ENCODE measurements around the gene PGAP6. TPM values are rescaled to one million over a fixed set of nuclear protein-coding genes. Genes with fewer than 3 reads are reported as not detected.
"Not testable (repeated sequence)": the region's sequence is repeated elsewhere in the genome, so short reads cannot be mapped to it uniquely, and the experiment has no call there.

The PGAP6 gene
- total RNA-seq, 2 donors from 2014 or later = 39.4 to 46.8 TPM

- ATAC-seq (no peak), DNase-seq (ENCODE audit: low spot score) (no peak)
- Mint-ChIP-seq H3K36me3 (no peaks in the 10 kb centered on the region), H3K27ac (no peak within 1 kb of the TSS), H3K9me3 (no peaks in the 10 kb centered on the region), H3K27me3 (peaks cover 0 to 3% of the 10 kb centered on the region in 2 donors), H3K4me3 (peak within 1 kb of the TSS; percentile 79), H3K4me1 (ENCODE audit: low read depth in 2 of 2) (peaks cover 19 to 23% of the 10 kb centered on the region in 2 donors)
Observed at GRCh38 chr16:397135-397661, 15.4 kb upstream of the PGAP6 start, which contains the start of gene NME4. Gene NME4, plus strand, starts transcription at chr16:397199. Its CDS starts 24 bp downstream, at chr16:397223.

GRCh38 chr16:396605-397004, 14.8 kb upstream of the PGAP6 start:
- H3K9me3 Mint-ChIP-seq = no peaks in the 10 kb centered on the region
- no peaks in the 10 kb centered on the region for H3K36me3 Mint-ChIP-seq
- no peak overlapping the region for H3K27ac Mint-ChIP-seq
- H3K27me3 Mint-ChIP-seq = peaks cover 0 to 3% of the 10 kb centered on the region in 2 donors
- peaks cover 25 to 29% of the 10 kb centered on the region in 2 donors for H3K4me1 Mint-ChIP-seq (ENCODE audit: low read depth in 2 of 2)
- H3K4me3 Mint-ChIP-seq = peak overlapping the region; percentile 79
- DNase-seq (ENCODE audit: low spot score) = no peak
- no peak for ATAC-seq

GRCh38 chr16:396199-396598, 14.4 kb upstream of the PGAP6 start:
- Mint-ChIP-seq H3K27me3 (peaks cover 0 to 3% of the 10 kb centered on the region in 2 donors), H3K9me3 (no peaks in the 10 kb centered on the region), H3K36me3 (no peaks in the 10 kb centered on the region), H3K4me1 (ENCODE audit: low read depth in 2 of 2) (peaks cover 25 to 29% of the 10 kb centered on the region in 2 donors), H3K27ac (no peak overlapping the region), H3K4me3 (peak overlapping the region; percentile 79)
- DNase-seq (ENCODE audit: low spot score) = no peak
- ATAC-seq = no peak

- no peak for DNase-seq (ENCODE audit: low spot score)
- Mint-ChIP-seq H3K4me1 (ENCODE audit: low read depth in 2 of 2) (peaks cover 20 to 22% of the 10 kb centered on the region in 2 donors), H3K4me3 (peak overlapping the region; percentile 61), H3K9me3 (no peaks in the 10 kb centered on the region), H3K36me3 (no peaks in the 10 kb centered on the region), H3K27me3 (peaks cover 0 to 3% of the 10 kb centered on the region in 2 donors), H3K27ac (peak overlapping the region; percentile 73 to 80)
- ATAC-seq = peak; percentile 76 to 78
Observed at GRCh38 chr16:392450-393030, 10.8 kb upstream of the PGAP6 start.

GRCh38 chr16:391885-392335, 10.1 kb upstream of the PGAP6 start:
- Mint-ChIP-seq H3K9me3 (no peaks in the 10 kb centered on the region), H3K36me3 (no peaks in the 10 kb centered on the region), H3K27me3 (peaks cover 0 to 3% of the 10 kb centered on the region in 2 donors), H3K27ac (peak overlapping the region; percentile 73 to 80), H3K4me1 (ENCODE audit: low read depth in 2 of 2) (peaks cover 20 to 22% of the 10 kb centered on the region in 2 donors), H3K4me3 (peak overlapping the region; percentile 61)
- DNase-seq (ENCODE audit: low spot score) (peak; percentile 93), ATAC-seq (peak; percentile 95 to 97)

- Mint-ChIP-seq H3K27me3 (no peaks in the 10 kb centered on the region), H3K9me3 (no peaks in the 10 kb centered on the region), H3K27ac (no peak overlapping the region), H3K4me3 (no peak overlapping the region), H3K4me1 (ENCODE audit: low read depth in 2 of 2) (peaks cover 14 to 18% of the 10 kb centered on the region in 2 donors), H3K36me3 (no peaks in the 10 kb centered on the region)
- DNase-seq (ENCODE audit: low spot score) (no peak), ATAC-seq (no peak)
Observed at GRCh38 chr16:389352-389751, 7.6 kb upstream of the PGAP6 start.

- DNase-seq (ENCODE audit: low spot score); ATAC-seq; H3K9me3 Mint-ChIP-seq; H3K27me3 Mint-ChIP-seq; H3K27ac Mint-ChIP-seq; H3K36me3 Mint-ChIP-seq; H3K4me3 Mint-ChIP-seq: not testable (repeated sequence)
- peaks cover 19 to 24% of the 10 kb centered on the region in 2 donors for H3K4me1 Mint-ChIP-seq (ENCODE audit: low read depth in 2 of 2)
Observed at GRCh38 chr16:387761-388666, 6.2 kb upstream of the PGAP6 start.

GRCh38 chr16:386641-387156, 4.9 kb upstream of the PGAP6 start:
- no peaks in the 10 kb centered on the region for H3K9me3 Mint-ChIP-seq
- no peaks in the 10 kb centered on the region for H3K36me3 Mint-ChIP-seq
- H3K4me1 Mint-ChIP-seq (ENCODE audit: low read depth in 2 of 2) = peaks cover 9 to 11% of the 10 kb centered on the region in 2 donors
- ATAC-seq = no peak
- no peak overlapping the region for H3K4me3 Mint-ChIP-seq
- no peak for DNase-seq (ENCODE audit: low spot score)
- H3K27ac Mint-ChIP-seq = no peak overlapping the region
- H3K27me3 Mint-ChIP-seq = peaks cover 0 to 4% of the 10 kb centered on the region in 2 donors

GRCh38 chr16:383326-384051, 1.7 kb upstream of the PGAP6 start:
- DNase-seq (ENCODE audit: low spot score) = no peak
- H3K4me1 Mint-ChIP-seq (ENCODE audit: low read depth in 2 of 2) = peaks cover 12 to 14% of the 10 kb centered on the region in 2 donors
- peaks cover 0 to 4% of the 10 kb centered on the region in 2 donors for H3K27me3 Mint-ChIP-seq
- no peaks in the 10 kb centered on the region for H3K36me3 Mint-ChIP-seq
- ATAC-seq = peak in 1 of 2 donors; percentile 44
- H3K27ac Mint-ChIP-seq = peak overlapping the region; percentile 58 to 81
- H3K9me3 Mint-ChIP-seq = no peaks in the 10 kb centered on the region
- peak overlapping the region; percentile 71 for H3K4me3 Mint-ChIP-seq

GRCh38 chr16:381012-381788, 578 bp downstream of the PGAP6 start:
- ATAC-seq = peak; percentile 1 to 55
- peaks cover 0 to 4% of the 10 kb centered on the region in 2 donors for H3K27me3 Mint-ChIP-seq
- H3K9me3 Mint-ChIP-seq = no peaks in the 10 kb centered on the region
- H3K36me3 Mint-ChIP-seq = no peaks in the 10 kb centered on the region
- H3K4me3 Mint-ChIP-seq = peak overlapping the region; percentile 47
- no peak for DNase-seq (ENCODE audit: low spot score)
- H3K27ac Mint-ChIP-seq = no peak overlapping the region
- peaks cover 12 to 14% of the 10 kb centered on the region in 2 donors for H3K4me1 Mint-ChIP-seq (ENCODE audit: low read depth in 2 of 2)

GRCh38 chr16:380762-381011, 1.1 kb downstream of the PGAP6 start:
- H3K4me1 Mint-ChIP-seq (ENCODE audit: low read depth in 2 of 2) = peaks cover 12 to 14% of the 10 kb centered on the region in 2 donors
- DNase-seq (ENCODE audit: low spot score) (no peak), ATAC-seq (no peak)
- no peaks in the 10 kb centered on the region for H3K36me3 Mint-ChIP-seq
- H3K27ac Mint-ChIP-seq = no peak overlapping the region
- no peaks in the 10 kb centered on the region for H3K9me3 Mint-ChIP-seq
- peaks cover 0 to 4% of the 10 kb centered on the region in 2 donors for H3K27me3 Mint-ChIP-seq
- H3K4me3 Mint-ChIP-seq = peak overlapping the region; percentile 47

- no peaks in the 10 kb centered on the region for H3K9me3 Mint-ChIP-seq
- H3K4me1 Mint-ChIP-seq (ENCODE audit: low read depth in 2 of 2) = peaks cover 12 to 14% of the 10 kb centered on the region in 2 donors
- no peaks in the 10 kb centered on the region for H3K36me3 Mint-ChIP-seq
- DNase-seq (ENCODE audit: low spot score) (no peak), ATAC-seq (no peak)
- H3K27ac Mint-ChIP-seq = no peak overlapping the region
- peaks cover 0 to 4% of the 10 kb centered on the region in 2 donors for H3K27me3 Mint-ChIP-seq
- peak overlapping the region; percentile 47 for H3K4me3 Mint-ChIP-seq
Observed at GRCh38 chr16:379961-380761, 1.6 kb downstream of the PGAP6 start.
